Body of pancreas (tissue), 4 donors: ENCODE measurements around the gene CEP120. TPM values are rescaled to one million over a fixed set of nuclear protein-coding genes. Genes with fewer than 3 reads are reported as not detected.
"Not testable (repeated sequence)": the region's sequence is repeated elsewhere in the genome, so short reads cannot be mapped to it uniquely, and the experiment has no call there.

Experiments
- ATAC-seq: fragments of 150-250 bp; one replicate; pipeline ENCODE4 v1.9.1; 2016
- DNase-seq, 4 donors: peaks; one replicate each; pipeline ENCODE4 v3.0.0-alpha.2; 2019
- H3K27ac ChIP-seq, 4 donors: fragments of 200-600 bp; sonication (generic); 1 replicate in 3 of 4; 2 replicates in 1 of 4; pipeline versions ENCODE4 v1.5.1 to v1.6.1; 2016 to 2019; ENCODE audit warnings: mild to moderate bottlenecking in 1 of 4, mixed read lengths in 1 of 4, moderate library complexity in 1 of 4
- H3K27me3 ChIP-seq, 2 donors: fragments of 200-600 bp; sonication (generic); one replicate each; pipeline ENCODE4 v1.6.0; 2016; ENCODE audit warnings: mild to moderate bottlenecking in 1 of 2
- H3K36me3 ChIP-seq, 2 donors: fragments of 200-600 bp; sonication (generic); replicated peaks in 1 of 2; 2 replicates each; pipeline ENCODE4 v1.5.1; 2016; ENCODE audit warnings: low read depth in 2 of 2; ENCODE audit not compliant: insufficient read depth in 1 of 2
- H3K4me1 ChIP-seq: fragments of 200-600 bp; sonication (generic); one replicate; pipeline ENCODE4 v1.6.0; 2016
- H3K4me3 ChIP-seq, 2 donors: fragments of 200-600 bp; sonication (generic); 1 replicate in 1 of 2; 2 replicates in 1 of 2; pipeline ENCODE4 v1.5.1; 2016 to 2019
- H3K9me3 ChIP-seq, 3 donors: fragments of 200-600 bp; sonication (generic); 1 replicate in 2 of 3; 2 replicates in 1 of 3; pipeline ENCODE4 v1.5.1; 2016
- CTCF ChIP-seq, 7 experiments: fragments of 450-650 bp in 4 of 7; fragments of 200-600 bp in 3 of 7; sonication (generic) in 3 of 7; IDR thresholded peaks; one replicate each; pipeline ENCODE4 v1.5.1; 2016 to 2019; ENCODE audit warnings: antibody characterized with exemption in 7 of 7
- POLR2A ChIP-seq, 3 donors: fragments of 450-650 bp; IDR thresholded peaks; one replicate each; pipeline ENCODE4 v1.6.1; 2016; ENCODE audit warnings: antibody characterized with exemption in 3 of 3, mild to moderate bottlenecking in 2 of 3
- WGBS, 2 donors: methylation state at CpG; one replicate each; pipeline ENCODE4 v1.1.5; 2017; 5-methylcytosine and 5-hydroxymethylcytosine counted together
- intact Hi-C: fragments of 100-400 bp; cut with DNase I; formaldehyde crosslinking; loops from one replicate; pipeline ENCODE4 v1.15.1; 2023
- total RNA-seq, 2 donors: library from RNA; depleted of rRNA; stranded (reverse); fragments of >200 nt; gene quantifications; one replicate each; pipeline ENCODE4 v1.1.0, GENCODE V29; 2016

The CEP120 gene
- total RNA-seq, 2 donors from 2014 or later: 6.6 to 11.2 TPM

GRCh38 chr5:123412206-123412605 is 11.0 kb downstream of the CEP120 start:
- H3K4me3 ChIP-seq: no peak overlapping the region
- H3K27ac ChIP-seq: no peak overlapping the region
- TF ChIP-seq CTCF (IDR thresholded peaks at IDR 0.05): no peak
- TF ChIP-seq POLR2A (IDR thresholded peaks at IDR 0.05): no peak
- 77 to 86% methylated on average over 3 of the region's 3 CpGs for WGBS, 2 donors
- ATAC-seq (no peak), DNase-seq (no peak)
- no peaks in the 10 kb centered on the region for H3K9me3 ChIP-seq
- H3K36me3 ChIP-seq: peaks cover 0 to 7% of the 10 kb centered on the region in 2 donors
- H3K27me3 ChIP-seq: no peaks in the 10 kb centered on the region
- intact Hi-C loops: no loop called here
- no peaks in the 10 kb centered on the region for H3K4me1 ChIP-seq

- H3K36me3 ChIP-seq, H3K27me3 ChIP-seq, H3K9me3 ChIP-seq, ATAC-seq, H3K4me1 ChIP-seq, H3K27ac ChIP-seq, DNase-seq, intact Hi-C loops, H3K4me3 ChIP-seq: not testable (repeated sequence)
- 93 to 100% methylated on average over 1 to 12 of the region's 12 CpGs for WGBS, 2 donors
These were observed 21.2 kb downstream of the CEP120 start for GRCh38 chr5:123401999-123402398.

GRCh38 chr5:123401320-123401719 is 21.9 kb downstream of the CEP120 start:
- WGBS, 2 donors: 91 to 96% methylated on average over 14 to 15 of the region's 15 CpGs

GRCh38 chr5:123400870-123401291 is 22.3 kb downstream of the CEP120 start:
- ATAC-seq, H3K4me1 ChIP-seq, H3K27ac ChIP-seq, DNase-seq, H3K27me3 ChIP-seq, intact Hi-C loops, H3K9me3 ChIP-seq, H3K36me3 ChIP-seq, H3K4me3 ChIP-seq: not testable (repeated sequence)
- WGBS, 2 donors: 93 to 100% methylated on average over 3 to 16 of the region's 23 CpGs

More at GRCh38 chr5:123401320-123401719, 21.9 kb downstream of the CEP120 start:
- ATAC-seq (no peak), DNase-seq (no peak)
- peaks cover 6 to 8% of the 10 kb centered on the region in 2 donors for H3K36me3 ChIP-seq
- TF ChIP-seq CTCF (IDR thresholded peaks at IDR 0.05) (no peak), POLR2A (IDR thresholded peaks at IDR 0.05) (no peak)
- no peaks in the 10 kb centered on the region for H3K4me1 ChIP-seq
- no peak overlapping the region for H3K4me3 ChIP-seq
- intact Hi-C loops: no loop called here
- no peaks in the 10 kb centered on the region for H3K27me3 ChIP-seq
- H3K27ac ChIP-seq: no peak overlapping the region
- no peaks in the 10 kb centered on the region for H3K9me3 ChIP-seq

- intact Hi-C loops: no loop called here
- Histone ChIP-seq H3K4me1 (no peaks in the 10 kb centered on the region), H3K9me3 (no peaks in the 10 kb centered on the region), H3K4me3 (no peak overlapping the region), H3K36me3 (peaks cover 6 to 8% of the 10 kb centered on the region in 2 donors), H3K27me3 (no peaks in the 10 kb centered on the region), H3K27ac (no peak overlapping the region)
- ATAC-seq (no peak), DNase-seq (no peak)
- 100% methylated on average over 1 of the region's 1 CpG for WGBS, 2 donors
- TF ChIP-seq POLR2A (IDR thresholded peaks at IDR 0.05) (no peak), CTCF (IDR thresholded peaks at IDR 0.05) (no peak)
These were observed 25.0 kb downstream of the CEP120 start for GRCh38 chr5:123398058-123398733.

- Histone ChIP-seq H3K36me3 (peaks cover 3 to 6% of the 10 kb centered on the region in 2 donors), H3K27me3 (no peaks in the 10 kb centered on the region), H3K27ac (no peak overlapping the region), H3K4me3 (no peak overlapping the region), H3K9me3 (no peaks in the 10 kb centered on the region), H3K4me1 (no peaks in the 10 kb centered on the region)
- ATAC-seq (no peak), DNase-seq (no peak)
- TF ChIP-seq CTCF (IDR thresholded peaks at IDR 0.05) (no peak), POLR2A (IDR thresholded peaks at IDR 0.05) (no peak)
- intact Hi-C loops: no loop called here
- 87 to 93% methylated on average over 3 of the region's 3 CpGs for WGBS, 2 donors
These were observed 25.7 kb downstream of the CEP120 start for GRCh38 chr5:123397538-123397937.
